Measurements from ENCODE around the gene PHF21A.

The PHF21A gene

GRCh38 chr11:45974806-45975205 lies 146.4 kb downstream of the PHF21A start:
- Mint-ChIP-seq H3K36me3 (ENCODE audit: low read depth) (peaks cover 26% of the 10 kb centered on the region), H3K9me3 (no peaks in the 10 kb centered on the region), H3K4me3 (no peak overlapping the region), H3K27me3 (no peaks in the 10 kb centered on the region), H3K27ac (no peak overlapping the region), H3K4me1 (ENCODE audit: low read depth) (no peaks in the 10 kb centered on the region)

GRCh38 chr11:45973601-45974000 lies 147.7 kb downstream of the PHF21A start:
- Mint-ChIP-seq H3K4me3 (no peak overlapping the region), H3K4me1 (ENCODE audit: low read depth) (no peaks in the 10 kb centered on the region), H3K27me3 (no peaks in the 10 kb centered on the region), H3K9me3 (no peaks in the 10 kb centered on the region), H3K36me3 (ENCODE audit: low read depth) (peaks cover 24% of the 10 kb centered on the region), H3K27ac (no peak overlapping the region)

GRCh38 chr11:45968901-45969300 lies 152.4 kb downstream of the PHF21A start:
- H3K27ac Mint-ChIP-seq, result no peak overlapping the region
- H3K4me1 Mint-ChIP-seq (ENCODE audit: low read depth), result no peaks in the 10 kb centered on the region

GRCh38 chr11:45967506-45967905 lies 153.7 kb downstream of the PHF21A start:
- Mint-ChIP-seq H3K4me1 (ENCODE audit: low read depth) (no peaks in the 10 kb centered on the region), H3K27me3 (no peaks in the 10 kb centered on the region), H3K9me3 (no peaks in the 10 kb centered on the region), H3K36me3 (ENCODE audit: low read depth) (peaks cover 16% of the 10 kb centered on the region), H3K27ac (no peak overlapping the region), H3K4me3 (no peak overlapping the region)

More at GRCh38 chr11:45968901-45969300, 152.4 kb downstream of the PHF21A start:
- no peaks in the 10 kb centered on the region for H3K27me3 Mint-ChIP-seq
- H3K9me3 Mint-ChIP-seq, result no peaks in the 10 kb centered on the region
- H3K4me3 Mint-ChIP-seq, result no peak overlapping the region
- peaks cover 16% of the 10 kb centered on the region for H3K36me3 Mint-ChIP-seq (ENCODE audit: low read depth)

- no peaks in the 10 kb centered on the region for H3K4me1 Mint-ChIP-seq (ENCODE audit: low read depth)
- H3K27me3 Mint-ChIP-seq, result no peaks in the 10 kb centered on the region
- H3K4me3 Mint-ChIP-seq, result no peak overlapping the region
- no peak overlapping the region for H3K27ac Mint-ChIP-seq
- H3K9me3 Mint-ChIP-seq, result no peaks in the 10 kb centered on the region
- peaks cover 19% of the 10 kb centered on the region for H3K36me3 Mint-ChIP-seq (ENCODE audit: low read depth)
Measured at GRCh38 chr11:45964911-45965389, 156.3 kb downstream of the PHF21A start.

- Mint-ChIP-seq H3K27ac (no peak overlapping the region), H3K9me3 (no peaks in the 10 kb centered on the region), H3K27me3 (no peaks in the 10 kb centered on the region), H3K36me3 (ENCODE audit: low read depth) (peaks cover 15% of the 10 kb centered on the region), H3K4me1 (ENCODE audit: low read depth) (no peaks in the 10 kb centered on the region), H3K4me3 (no peak overlapping the region)
Measured at GRCh38 chr11:45961751-45962240, 159.5 kb downstream of the PHF21A start.

- Mint-ChIP-seq H3K27me3 (no peaks in the 10 kb centered on the region), H3K9me3 (no peaks in the 10 kb centered on the region), H3K4me1 (ENCODE audit: low read depth) (no peaks in the 10 kb centered on the region), H3K36me3 (ENCODE audit: low read depth) (peaks cover 18% of the 10 kb centered on the region), H3K27ac (peak overlapping the region; percentile 8), H3K4me3 (no peak overlapping the region)
Measured at GRCh38 chr11:45960387-45961095, 160.7 kb downstream of the PHF21A start.

GRCh38 chr11:45959851-45960250 lies 161.4 kb downstream of the PHF21A start:
- no peaks in the 10 kb centered on the region for H3K9me3 Mint-ChIP-seq
- no peaks in the 10 kb centered on the region for H3K27me3 Mint-ChIP-seq
- H3K36me3 Mint-ChIP-seq (ENCODE audit: low read depth), result peaks cover 20% of the 10 kb centered on the region
- no peak overlapping the region for H3K4me3 Mint-ChIP-seq
- no peaks in the 10 kb centered on the region for H3K4me1 Mint-ChIP-seq (ENCODE audit: low read depth)
- peak overlapping the region; percentile 8 for H3K27ac Mint-ChIP-seq

- no peak overlapping the region for H3K4me3 Mint-ChIP-seq
- H3K4me1 Mint-ChIP-seq (ENCODE audit: low read depth), result no peaks in the 10 kb centered on the region
- no peaks in the 10 kb centered on the region for H3K9me3 Mint-ChIP-seq
- no peak overlapping the region for H3K27ac Mint-ChIP-seq
- H3K36me3 Mint-ChIP-seq (ENCODE audit: low read depth), result peaks cover 45% of the 10 kb centered on the region
- H3K27me3 Mint-ChIP-seq, result no peaks in the 10 kb centered on the region
Measured at GRCh38 chr11:45949992-45950407, 171.3 kb downstream of the PHF21A start.

- H3K27ac Mint-ChIP-seq, result no peak overlapping the region
- no peaks in the 10 kb centered on the region for H3K9me3 Mint-ChIP-seq
- H3K4me1 Mint-ChIP-seq (ENCODE audit: low read depth), result no peaks in the 10 kb centered on the region
- no peaks in the 10 kb centered on the region for H3K27me3 Mint-ChIP-seq
- peaks cover 53% of the 10 kb centered on the region for H3K36me3 Mint-ChIP-seq (ENCODE audit: low read depth)
- H3K4me3 Mint-ChIP-seq, result no peak overlapping the region
Measured at GRCh38 chr11:45948356-45948755, 172.9 kb downstream of the PHF21A start.

- Mint-ChIP-seq H3K4me3 (no peak overlapping the region), H3K27ac (no peak overlapping the region), H3K36me3 (ENCODE audit: low read depth) (peaks cover 49% of the 10 kb centered on the region), H3K4me1 (ENCODE audit: low read depth) (no peaks in the 10 kb centered on the region), H3K9me3 (no peaks in the 10 kb centered on the region), H3K27me3 (no peaks in the 10 kb centered on the region)
Measured at GRCh38 chr11:45947885-45948284, 173.4 kb downstream of the PHF21A start.

GRCh38 chr11:45945397-45945999 lies 175.8 kb downstream of the PHF21A start:
- Mint-ChIP-seq H3K27ac (peak overlapping the region; percentile 1), H3K4me1 (ENCODE audit: low read depth) (peaks cover 3% of the 10 kb centered on the region), H3K27me3 (no peaks in the 10 kb centered on the region), H3K36me3 (ENCODE audit: low read depth) (peaks cover 40% of the 10 kb centered on the region), H3K4me3 (no peak overlapping the region), H3K9me3 (no peaks in the 10 kb centered on the region)

GRCh38 chr11:45942381-45942780 lies 178.9 kb downstream of the PHF21A start:
- Mint-ChIP-seq H3K4me3 (no peak overlapping the region), H3K36me3 (ENCODE audit: low read depth) (peaks cover 32% of the 10 kb centered on the region)

GRCh38 chr11:45941285-45941684 lies 180.0 kb downstream of the PHF21A start:
- H3K36me3 Mint-ChIP-seq (ENCODE audit: low read depth), result peaks cover 32% of the 10 kb centered on the region
- no peaks in the 10 kb centered on the region for H3K27me3 Mint-ChIP-seq
- no peaks in the 10 kb centered on the region for H3K9me3 Mint-ChIP-seq
- peaks cover 7% of the 10 kb centered on the region for H3K4me1 Mint-ChIP-seq (ENCODE audit: low read depth)
- H3K27ac Mint-ChIP-seq, result no peak overlapping the region
- H3K4me3 Mint-ChIP-seq, result no peak overlapping the region

More at GRCh38 chr11:45942381-45942780, 178.9 kb downstream of the PHF21A start:
- peaks cover 3% of the 10 kb centered on the region for H3K4me1 Mint-ChIP-seq (ENCODE audit: low read depth)
- H3K9me3 Mint-ChIP-seq, result no peaks in the 10 kb centered on the region
- no peaks in the 10 kb centered on the region for H3K27me3 Mint-ChIP-seq
- no peak overlapping the region for H3K27ac Mint-ChIP-seq

- Mint-ChIP-seq H3K27me3 (no peaks in the 10 kb centered on the region), H3K4me1 (ENCODE audit: low read depth) (peaks cover 7% of the 10 kb centered on the region), H3K27ac (no peak overlapping the region), H3K36me3 (ENCODE audit: low read depth) (peaks cover 25% of the 10 kb centered on the region), H3K9me3 (no peaks in the 10 kb centered on the region), H3K4me3 (no peak overlapping the region)
Measured at GRCh38 chr11:45939836-45940235, 181.4 kb downstream of the PHF21A start.

All from stimulated activated naive CD8-positive, alpha-beta T cell treated with anti-CD3 and anti-CD28 coated beads, Interleukin-15, Interleukin-2, amounts not matched to agents 100 ng/mL and 50 ng/mL, for 24 hours (primary cell).